ENCODE results near the gene SLC6A7.

DNA sequence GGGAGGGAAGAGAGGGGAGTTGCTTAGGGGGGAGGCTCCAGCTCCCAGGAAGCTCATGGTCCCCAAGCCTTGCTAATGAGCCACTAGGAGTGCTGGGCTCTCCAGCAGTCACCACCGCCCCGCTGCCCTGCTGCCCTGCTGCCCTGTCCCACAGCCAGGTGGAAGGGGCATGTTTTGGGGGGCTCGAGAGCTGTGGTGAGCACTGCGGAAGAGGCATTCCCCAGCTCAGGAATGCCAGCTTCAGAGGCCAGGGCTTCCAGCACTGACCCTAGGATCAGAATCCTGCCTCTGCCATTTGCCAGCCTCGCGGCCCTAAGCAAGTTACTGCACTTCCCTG lies 16.9 kb downstream of the SLC6A7 start:
- TF ChIP-seq MXI1 (IDR thresholded peaks at IDR 0.05; ENCODE audit: low read depth, low read length) (no peak), POLR2AphosphoS5 (IDR thresholded peaks at IDR 0.05; ENCODE audit: low read depth, low read length) (no peak), RFX5 (IDR thresholded peaks at IDR 0.05; ENCODE audit: low read length) (no peak), EP300 (IDR thresholded peaks at IDR 0.05; ENCODE audit: borderline replicate concordance in 1 of 2, low read depth in 1 of 2, low read length in 1 of 2) (no peak)
- TF ChIP-seq, protein P1, sequence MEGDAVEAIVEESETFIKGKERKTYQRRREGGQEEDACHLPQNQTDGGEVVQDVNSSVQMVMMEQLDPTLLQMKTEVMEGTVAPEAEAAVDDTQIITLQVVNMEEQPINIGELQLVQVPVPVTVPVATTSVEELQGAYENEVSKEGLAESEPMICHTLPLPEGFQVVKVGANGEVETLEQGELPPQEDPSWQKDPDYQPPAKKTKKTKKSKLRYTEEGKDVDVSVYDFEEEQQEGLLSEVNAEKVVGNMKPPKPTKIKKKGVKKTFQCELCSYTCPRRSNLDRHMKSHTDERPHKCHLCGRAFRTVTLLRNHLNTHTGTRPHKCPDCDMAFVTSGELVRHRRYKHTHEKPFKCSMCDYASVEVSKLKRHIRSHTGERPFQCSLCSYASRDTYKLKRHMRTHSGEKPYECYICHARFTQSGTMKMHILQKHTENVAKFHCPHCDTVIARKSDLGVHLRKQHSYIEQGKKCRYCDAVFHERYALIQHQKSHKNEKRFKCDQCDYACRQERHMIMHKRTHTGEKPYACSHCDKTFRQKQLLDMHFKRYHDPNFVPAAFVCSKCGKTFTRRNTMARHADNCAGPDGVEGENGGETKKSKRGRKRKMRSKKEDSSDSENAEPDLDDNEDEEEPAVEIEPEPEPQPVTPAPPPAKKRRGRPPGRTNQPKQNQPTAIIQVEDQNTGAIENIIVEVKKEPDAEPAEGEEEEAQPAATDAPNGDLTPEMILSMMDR (IDR thresholded peaks at IDR 0.05) = no peak
- TF ChIP-seq, protein P2, sequence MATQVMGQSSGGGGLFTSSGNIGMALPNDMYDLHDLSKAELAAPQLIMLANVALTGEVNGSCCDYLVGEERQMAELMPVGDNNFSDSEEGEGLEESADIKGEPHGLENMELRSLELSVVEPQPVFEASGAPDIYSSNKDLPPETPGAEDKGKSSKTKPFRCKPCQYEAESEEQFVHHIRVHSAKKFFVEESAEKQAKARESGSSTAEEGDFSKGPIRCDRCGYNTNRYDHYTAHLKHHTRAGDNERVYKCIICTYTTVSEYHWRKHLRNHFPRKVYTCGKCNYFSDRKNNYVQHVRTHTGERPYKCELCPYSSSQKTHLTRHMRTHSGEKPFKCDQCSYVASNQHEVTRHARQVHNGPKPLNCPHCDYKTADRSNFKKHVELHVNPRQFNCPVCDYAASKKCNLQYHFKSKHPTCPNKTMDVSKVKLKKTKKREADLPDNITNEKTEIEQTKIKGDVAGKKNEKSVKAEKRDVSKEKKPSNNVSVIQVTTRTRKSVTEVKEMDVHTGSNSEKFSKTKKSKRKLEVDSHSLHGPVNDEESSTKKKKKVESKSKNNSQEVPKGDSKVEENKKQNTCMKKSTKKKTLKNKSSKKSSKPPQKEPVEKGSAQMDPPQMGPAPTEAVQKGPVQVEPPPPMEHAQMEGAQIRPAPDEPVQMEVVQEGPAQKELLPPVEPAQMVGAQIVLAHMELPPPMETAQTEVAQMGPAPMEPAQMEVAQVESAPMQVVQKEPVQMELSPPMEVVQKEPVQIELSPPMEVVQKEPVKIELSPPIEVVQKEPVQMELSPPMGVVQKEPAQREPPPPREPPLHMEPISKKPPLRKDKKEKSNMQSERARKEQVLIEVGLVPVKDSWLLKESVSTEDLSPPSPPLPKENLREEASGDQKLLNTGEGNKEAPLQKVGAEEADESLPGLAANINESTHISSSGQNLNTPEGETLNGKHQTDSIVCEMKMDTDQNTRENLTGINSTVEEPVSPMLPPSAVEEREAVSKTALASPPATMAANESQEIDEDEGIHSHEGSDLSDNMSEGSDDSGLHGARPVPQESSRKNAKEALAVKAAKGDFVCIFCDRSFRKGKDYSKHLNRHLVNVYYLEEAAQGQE (IDR thresholded peaks at IDR 0.05; ENCODE audit: low read depth, low read length) = no peak
